GM19328 (cell line): ENCODE data around the gene TDRKH.

Experiments
- ATAC-seq: cut with Tn5 transposase; IDR thresholded peaks from one replicate; pipeline ENCODE4 v1.9.1; 2021; ENCODE audit warnings: mild to moderate bottlenecking, moderate library complexity; ENCODE audit not compliant: unreplicated experiment

The TDRKH gene

DNA sequence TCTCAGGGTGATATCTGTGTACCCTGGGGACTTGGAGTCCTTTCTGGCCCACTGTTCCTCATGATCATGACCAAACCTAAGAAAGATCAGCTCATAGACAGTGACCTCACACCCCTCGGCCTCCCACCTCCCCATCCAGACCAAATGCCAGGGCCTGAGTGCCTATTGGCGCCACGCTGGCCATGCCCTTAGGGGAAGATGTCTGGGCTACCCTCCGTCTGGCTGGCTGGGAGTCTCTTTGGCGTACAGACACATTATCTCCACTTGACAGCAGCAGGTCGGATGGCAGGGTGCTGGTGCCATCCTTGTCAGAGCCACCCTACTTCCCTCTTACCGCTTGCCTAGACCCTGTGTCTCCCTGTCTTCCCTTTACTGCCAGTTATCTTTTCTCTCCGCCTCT, 32.9 kb upstream of the TDRKH start:
- no peak for ATAC-seq

GRCh38 chr1:151822404-151822803, 32.1 kb upstream of the TDRKH start:
- ATAC-seq, result no peak

- ATAC-seq, result no peak
Measured at GRCh38 chr1:151820940-151821339, 30.6 kb upstream of the TDRKH start.

DNA sequence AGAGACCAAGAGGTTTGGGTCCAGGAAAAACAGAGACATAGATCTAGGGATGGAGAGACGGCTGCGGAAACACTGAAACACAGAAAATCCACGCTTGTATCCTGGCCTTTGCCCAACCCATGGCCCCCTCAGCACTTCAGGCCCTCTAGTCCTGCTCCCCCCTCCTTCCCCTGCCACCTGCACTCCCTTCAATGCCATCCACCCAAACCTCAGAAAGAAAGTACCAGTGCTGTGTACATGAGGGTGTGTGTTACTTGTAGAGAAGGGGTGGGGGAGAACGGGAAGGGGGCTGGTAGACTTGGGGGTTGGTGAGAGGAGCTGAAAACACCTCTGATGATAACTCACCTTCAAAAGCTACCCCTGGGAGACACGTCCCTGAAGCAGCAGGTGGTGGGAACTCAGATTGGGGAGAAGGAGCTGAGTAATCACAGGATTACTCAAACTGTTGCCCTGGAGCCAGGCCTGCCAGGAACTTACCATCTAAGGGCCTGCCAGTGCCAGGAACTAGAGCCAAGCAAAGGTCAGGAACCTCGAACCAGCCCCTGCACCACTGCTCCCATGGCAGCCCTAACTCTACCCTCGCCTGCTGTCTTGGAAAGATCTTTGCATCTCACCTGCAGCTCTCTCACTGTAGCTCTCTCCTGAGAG, 29.8 kb upstream of the TDRKH start:
- no peak for ATAC-seq

GRCh38 chr1:151819227-151819835, 29.0 kb upstream of the TDRKH start:
- no peak for ATAC-seq

- ATAC-seq, result no peak
Measured at GRCh38 chr1:151817353-151817730, 27.0 kb upstream of the TDRKH start.

GRCh38 chr1:151816548-151817352, 26.4 kb upstream of the TDRKH start:
- ATAC-seq, result no peak

DNA sequence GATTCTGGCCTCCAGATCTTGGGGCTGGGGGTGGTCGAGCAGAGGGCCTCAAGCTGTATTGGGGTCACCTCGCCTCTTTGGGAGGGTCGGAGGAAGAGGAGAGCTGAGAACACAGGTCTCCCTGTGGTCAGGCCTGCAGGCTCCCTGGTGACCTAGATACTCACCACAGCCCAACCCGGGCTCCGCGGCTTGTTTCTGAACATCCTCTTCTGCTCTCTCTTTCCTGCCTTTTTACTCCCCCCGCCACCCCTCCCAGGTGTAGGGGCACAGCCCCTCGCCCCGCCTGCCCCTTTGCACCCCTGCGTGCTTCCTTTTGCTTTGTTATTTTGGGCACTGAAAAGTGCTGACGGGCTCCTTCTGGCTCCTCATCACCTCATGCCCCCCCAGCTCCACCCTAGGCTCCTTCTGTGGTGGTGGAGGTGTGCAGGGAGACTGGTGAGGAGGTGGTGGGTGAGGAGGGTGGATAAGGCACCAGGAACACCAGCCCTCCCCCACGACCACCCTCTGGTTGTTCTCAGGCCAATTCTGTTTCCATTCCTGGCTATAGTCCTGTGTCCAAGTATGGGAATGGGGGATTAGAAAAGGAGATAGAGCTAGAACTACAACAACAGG, 25.5 kb upstream of the TDRKH start:
- ATAC-seq, result no peak

GRCh38 chr1:151814971-151815545, 24.8 kb upstream of the TDRKH start:
- no peak for ATAC-seq

DNA sequence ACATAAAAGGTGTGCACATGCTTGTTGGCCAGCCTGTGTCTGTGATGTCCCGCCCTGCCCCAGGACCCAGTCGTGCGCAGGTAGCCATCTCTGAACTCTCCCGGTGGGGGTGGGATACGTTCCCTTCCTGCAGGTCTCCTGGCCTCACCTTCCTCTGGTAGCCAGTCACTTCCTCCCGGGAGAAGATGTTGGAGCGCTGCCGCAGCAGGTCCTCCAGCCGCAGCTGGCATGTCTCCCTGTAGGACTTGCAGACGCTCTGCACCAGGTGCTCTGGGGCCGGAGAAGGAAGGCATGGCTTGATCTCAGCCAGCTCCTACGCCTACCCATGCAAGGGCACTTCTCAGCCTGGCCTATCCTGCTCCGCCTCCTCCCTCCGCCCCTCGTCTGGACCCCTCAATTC, 24.1 kb upstream of the TDRKH start:
- no peak for ATAC-seq

GRCh38 chr1:151813271-151813977, 23.1 kb upstream of the TDRKH start:
- ATAC-seq, result no peak

- no peak for ATAC-seq
Measured at GRCh38 chr1:151811181-151811580, 20.9 kb upstream of the TDRKH start.

DNA sequence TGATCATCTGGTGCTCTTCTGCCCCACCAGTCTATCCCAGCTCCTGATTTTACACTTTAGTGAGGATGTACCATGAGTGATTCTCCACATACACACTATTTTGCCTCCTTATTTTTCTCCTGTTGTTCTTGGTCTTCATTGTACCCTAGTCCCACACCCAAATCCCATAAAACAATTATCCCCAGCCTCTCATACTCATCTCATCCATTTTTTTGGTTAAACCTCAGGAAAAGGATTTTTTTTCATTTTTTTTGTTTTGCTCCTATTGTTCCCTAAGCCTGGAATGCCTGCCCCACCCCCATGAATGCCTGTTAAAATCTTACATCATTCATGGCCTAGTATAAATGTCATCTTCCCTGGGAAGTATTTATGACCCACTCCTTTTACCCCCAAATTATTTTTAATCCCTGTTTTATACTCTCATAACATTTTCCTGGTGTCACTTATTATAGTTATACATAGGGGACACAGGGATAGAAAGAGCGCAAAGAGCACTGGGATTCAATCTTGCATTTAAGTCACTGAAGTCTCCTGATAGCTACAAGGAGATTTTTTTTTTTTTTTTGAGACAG, 19.8 kb upstream of the TDRKH start:
- no peak for ATAC-seq

- ATAC-seq, result no peak
Measured at GRCh38 chr1:151809290-151809984, 19.1 kb upstream of the TDRKH start.

DNA sequence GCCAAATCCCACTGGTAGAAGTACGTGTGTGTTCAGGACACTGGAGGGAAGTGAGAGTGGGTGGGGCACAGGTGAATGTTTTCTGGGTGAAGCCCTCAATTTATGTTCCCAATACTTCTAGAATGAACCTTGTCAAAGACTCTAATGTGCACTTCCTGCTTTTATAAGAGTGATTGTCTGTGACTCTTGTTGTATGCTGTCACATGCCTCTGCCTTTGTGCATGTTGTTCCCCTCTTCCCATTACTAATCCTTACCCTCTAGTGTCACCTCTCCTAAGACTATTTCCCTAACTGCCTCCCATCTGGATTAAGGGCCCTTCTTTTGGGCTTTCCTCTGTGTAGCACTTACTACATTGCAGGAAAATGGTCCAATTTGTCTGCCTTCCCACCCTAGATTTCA, 17.5 kb upstream of the TDRKH start:
- ATAC-seq, result no peak

GRCh38 chr1:151807131-151807530, 16.8 kb upstream of the TDRKH start:
- ATAC-seq, result no peak

GRCh38 chr1:151806170-151806569, 15.9 kb upstream of the TDRKH start:
- ATAC-seq, result no peak

GRCh38 chr1:151805066-151805820, 14.9 kb upstream of the TDRKH start, which contains the start of gene LINGO4:
Gene LINGO4, minus strand, starts transcription at chr1:151805419. Its CDS starts 2,715 bp downstream, at chr1:151802704.
- ATAC-seq, result no peak

- ATAC-seq, result no peak
Measured at GRCh38 chr1:151803915-151804314, 13.6 kb upstream of the TDRKH start.
